ENCODE measurements around the gene NOTCH1. TPM values are rescaled to one million over a fixed set of nuclear protein-coding genes. Genes with fewer than 3 reads are reported as not detected.

Gene NOTCH1
- total and polyA plus RNA-seq, 2 of the 8 experiments (the other 6 are each of a cell fraction or from before 2014, with no cell fraction given) = 6.9 to 55.6 TPM

GRCh38 chr9:136448655-136449054 lies 97.2 kb downstream of the NOTCH1 start:
- Histone ChIP-seq H3K18ac (ENCODE audit: extremely low read depth, low read length) (no peak overlapping the region), H3K9ac (replicated peaks in 1 of 4; ENCODE audit: extremely low read depth in 1 of 4, low read depth in 3 of 4, low read length in 3 of 4) (no peak overlapping the region), H2BK5ac (ENCODE audit: low read depth, low read length) (no peak overlapping the region), H3K14ac (ENCODE audit: insufficient read length) (no peak overlapping the region), H4K5ac (ENCODE audit: insufficient read length, low read depth, low read length) (no peak overlapping the region), H3K56ac (replicated peaks; ENCODE audit: insufficient read length, low read depth, low read length) (no peak overlapping the region), H3K4me2 (ENCODE audit: insufficient read depth in 1 of 2, low read depth in 2 of 2, low read length in 2 of 2) (no peak overlapping the region), H2AFZ (ENCODE audit: low read length) (no peak overlapping the region), H4K8ac (ENCODE audit: extremely low read depth, insufficient read depth, low read length) (no peak overlapping the region), H2BK12ac (ENCODE audit: low read depth, low read length) (no peak overlapping the region), H2BK120ac (replicated peaks; ENCODE audit: low read depth, low read length) (no peak overlapping the region), H2BK15ac (ENCODE audit: low read length) (no peak overlapping the region), H2BK20ac (ENCODE audit: low read length) (no peak overlapping the region), H3K4me1 (replicated peaks in 1 of 4; ENCODE audit: control insufficient read depth in 3 of 4, insufficient read depth in 4 of 4, low read length in 3 of 4) (no peaks in the 10 kb centered on the region), H3K79me2 (ENCODE audit: control insufficient read depth in 1 of 2, insufficient read depth in 2 of 2, low read length in 2 of 2) (no peaks in the 10 kb centered on the region), H3K27me3 (replicated peaks in 1 of 4; ENCODE audit: control insufficient read depth in 3 of 4, extremely low read depth in 1 of 4, insufficient read depth in 3 of 4, low read length in 3 of 4) (no peaks in the 10 kb centered on the region), H3K4me3 (ENCODE audit: extremely low read depth in 1 of 4, insufficient read depth in 2 of 4, low read depth in 3 of 4, low read length in 4 of 4) (no peak overlapping the region), H4K91ac (replicated peaks; ENCODE audit: insufficient read length, low read length) (no peak overlapping the region), H3K79me1 (ENCODE audit: low read depth, low read length) (no peaks in the 10 kb centered on the region), H3K9me3 (ENCODE audit: insufficient read depth in 2 of 2, low read depth in 1 of 2, low read length in 1 of 2) (no peaks in the 10 kb centered on the region), H3K23ac (ENCODE audit: insufficient read length) (no peak overlapping the region), H3K27ac (ENCODE audit: low read depth, low read length) (no peak overlapping the region), H2AK5ac (ENCODE audit: low read depth, low read length) (no peak overlapping the region), H3K4ac (replicated peaks; ENCODE audit: insufficient read length, low read depth, low read length) (no peak overlapping the region), H4K20me1 (replicated peaks in 1 of 2; ENCODE audit: control insufficient read depth in 1 of 2, insufficient read depth in 2 of 2, low read length in 2 of 2) (peaks cover 0 to 11% of the 10 kb centered on the region in 2 experiments), H3K23me2 (ENCODE audit: low read depth, low read length) (no peaks in the 10 kb centered on the region), H3K36me3 (ENCODE audit: control insufficient read depth in 2 of 4, insufficient read depth in 4 of 4, low read length in 3 of 4) (peaks cover 23 to 52% (median 36%) of the 10 kb centered on the region in 4 experiments)
- CTCF ChIA-PET (ENCODE audit: partially characterized antibody) = no interaction called here
- 89% methylated on average over 3 of the region's 3 CpGs; no CpG with 5 or more reads in 1 of the 2 experiments for WGBS, 2 experiments (ENCODE audit: extremely low coverage in 1 of 2, insufficient coverage in 1 of 2, insufficient read length in 1 of 2, insufficient replicate concordance in 2 of 2, low coverage in 1 of 2, low lambda C conversion rate in 2 of 2, missing lambda C conversion rate in 1 of 2)
- FAIRE-seq (no peak), DNase-seq (ENCODE audit: low read depth in 1 of 2, low spot score in 2 of 2) (no peak)
- POLR2A ChIA-PET (ENCODE audit: partially characterized antibody) = interaction anchor here (1.8 kb wide), 1 partner anchor 9 kb away, joined by 5 read pairs; the partner anchor contains the start of gene INPP5E
- TF ChIP-seq TAF1 (IDR thresholded peaks at IDR 0.05; ENCODE audit: low read depth, low read length) (no peak), BCL11A (IDR thresholded peaks at IDR 0.05; ENCODE audit: low read depth in 2 of 2, low read length in 2 of 2) (no peak), JUND (IDR thresholded peaks at IDR 0.05; ENCODE audit: low read length) (no peak), SUZ12 (IDR thresholded peaks at IDR 0.05; ENCODE audit: low read length) (no peak), EP300 (IDR thresholded peaks at IDR 0.05; ENCODE audit: borderline replicate concordance in 1 of 2, low read depth in 2 of 2, low read length in 2 of 2) (no peak), EZH2 (IDR thresholded peaks at IDR 0.05; ENCODE audit: low read depth, low read length, severe bottlenecking) (no peak), POU5F1 (IDR thresholded peaks at IDR 0.05; ENCODE audit: low read depth, low read length) (no peak), RBBP5 (IDR thresholded peaks at IDR 0.05; ENCODE audit: borderline replicate concordance, low read depth, low read length) (no peak), EGR1 (IDR thresholded peaks at IDR 0.05; ENCODE audit: borderline replicate concordance, low read depth, low read length) (no peak), CREB1 (IDR thresholded peaks at IDR 0.05) (no peak), YY1 (IDR thresholded peaks at IDR 0.05; ENCODE audit: low read depth, low read length) (no peak)
- TF ChIP-seq, protein P1, sequence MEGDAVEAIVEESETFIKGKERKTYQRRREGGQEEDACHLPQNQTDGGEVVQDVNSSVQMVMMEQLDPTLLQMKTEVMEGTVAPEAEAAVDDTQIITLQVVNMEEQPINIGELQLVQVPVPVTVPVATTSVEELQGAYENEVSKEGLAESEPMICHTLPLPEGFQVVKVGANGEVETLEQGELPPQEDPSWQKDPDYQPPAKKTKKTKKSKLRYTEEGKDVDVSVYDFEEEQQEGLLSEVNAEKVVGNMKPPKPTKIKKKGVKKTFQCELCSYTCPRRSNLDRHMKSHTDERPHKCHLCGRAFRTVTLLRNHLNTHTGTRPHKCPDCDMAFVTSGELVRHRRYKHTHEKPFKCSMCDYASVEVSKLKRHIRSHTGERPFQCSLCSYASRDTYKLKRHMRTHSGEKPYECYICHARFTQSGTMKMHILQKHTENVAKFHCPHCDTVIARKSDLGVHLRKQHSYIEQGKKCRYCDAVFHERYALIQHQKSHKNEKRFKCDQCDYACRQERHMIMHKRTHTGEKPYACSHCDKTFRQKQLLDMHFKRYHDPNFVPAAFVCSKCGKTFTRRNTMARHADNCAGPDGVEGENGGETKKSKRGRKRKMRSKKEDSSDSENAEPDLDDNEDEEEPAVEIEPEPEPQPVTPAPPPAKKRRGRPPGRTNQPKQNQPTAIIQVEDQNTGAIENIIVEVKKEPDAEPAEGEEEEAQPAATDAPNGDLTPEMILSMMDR (IDR thresholded peaks at IDR 0.05; ENCODE audit: control extremely low read depth in 1 of 3, insufficient read depth in 1 of 3, low read depth in 1 of 3, low read length in 3 of 3) = no peak
